CD4-positive, alpha-beta T cell (primary cell): Measurements from ENCODE around the gene NFU1. TPM values are rescaled to one million over a fixed set of nuclear protein-coding genes. Genes with fewer than 3 reads are reported as not detected.

Experiments used
- ATAC-seq: fragments of 200-7000 bp; cut with Tn5 transposase; one replicate; pipeline ENCODE4 v1.10.0; 2022; ENCODE audit warnings: mild to moderate bottlenecking; ENCODE audit not compliant: poor library complexity
- CTCF ChIA-PET: fragments of 350-600 bp; sonication (Branson Sonifier 250); formaldehyde crosslinking; loops from one replicate; lab custom pipeline; 2021; ENCODE audit warnings: antibody characterized with exemption, inconsistent platforms; lab: Charles Lee
- POLR2A ChIA-PET: fragments of 350-600 bp; sonication (Branson Sonifier 250); formaldehyde crosslinking; loops from one replicate; lab custom pipeline; 2021; ENCODE audit warnings: antibody characterized with exemption, inconsistent platforms; lab: Charles Lee
- DNase-seq, 14 experiments: peaks; one replicate each; pipeline ENCODE4 v3.0.0-alpha.2; 2013 to 2020; ENCODE audit warnings: mixed read lengths in 2 of 14
- H3K27ac ChIP-seq, 2 donors: one replicate each; pipeline versions ENCODE4 v1.5.1 to v1.7.0; 2013; ENCODE audit warnings: low read length in 2 of 2, low read depth in 1 of 2, mild to moderate bottlenecking in 1 of 2
- H3K27me3 ChIP-seq, 2 experiments: 1 replicate in 1 of 2; 2 replicates in 1 of 2; pipeline versions ENCODE4 v1.6.1 to v1.7.0; 2013; ENCODE audit warnings: low read length in 2 of 2, control low read depth in 1 of 2, mild to moderate bottlenecking in 1 of 2, moderate library complexity in 1 of 2; ENCODE audit not compliant: insufficient read depth in 2 of 2, control insufficient read depth in 1 of 2
- H3K36me3 ChIP-seq: one replicate; pipeline ENCODE4 v1.6.1; 2013; ENCODE audit warnings: low read length, control low read depth; ENCODE audit not compliant: insufficient read depth
- H3K4me1 ChIP-seq: one replicate; pipeline ENCODE4 v1.6.1; 2013; ENCODE audit warnings: low read length, control low read depth; ENCODE audit not compliant: insufficient read depth
- H3K4me3 ChIP-seq: one replicate; pipeline ENCODE4 v1.5.1; 2013; ENCODE audit warnings: mild to moderate bottlenecking, low read length, moderate library complexity
- H3K9me3 ChIP-seq, 2 experiments: 1 replicate in 1 of 2; 2 replicates in 1 of 2; pipeline versions ENCODE4 v1.6.1 to v1.7.0; 2013; ENCODE audit warnings: low read length in 2 of 2, mild to moderate bottlenecking in 2 of 2, control low read depth in 1 of 2, moderate library complexity in 1 of 2; ENCODE audit not compliant: control insufficient read depth in 1 of 2, insufficient read depth in 1 of 2
- H3K27ac Mint-ChIP-seq: one replicate; pipeline ENCODE4 v1.8.0; 2020; ENCODE audit warnings: mixed read lengths
- H3K27me3 Mint-ChIP-seq: one replicate; pipeline ENCODE4 v1.8.0; 2021; ENCODE audit warnings: mixed read lengths
- H3K36me3 Mint-ChIP-seq: one replicate; pipeline ENCODE4 v1.8.0; 2021; ENCODE audit warnings: low read depth, mixed read lengths
- H3K4me1 Mint-ChIP-seq: one replicate; pipeline ENCODE4 v1.8.0; 2021; ENCODE audit warnings: low read depth, mixed read lengths
- H3K4me3 Mint-ChIP-seq: one replicate; pipeline ENCODE4 v1.8.0; 2020; ENCODE audit warnings: mild to moderate bottlenecking, mixed read lengths
- H3K9me3 Mint-ChIP-seq: one replicate; pipeline ENCODE4 v1.8.0; 2020; ENCODE audit warnings: mixed read lengths
- CTCF ChIP-seq: fragments of 200-600 bp; IDR thresholded peaks from one replicate; pipeline ENCODE4 v1.8.0; 2022; ENCODE audit warnings: antibody characterized with exemption, mild to moderate bottlenecking
- intact Hi-C, 2 experiments: fragments of 100-400 bp; cut with DNase I in 1 of 2; cut with micrococcal nuclease in 1 of 2; formaldehyde crosslinking; loops; one replicate each; pipeline versions ENCODE4 v1.15.1 to v1.9.0; 2023 to 2025; cut with DNase I, micrococcal nuclease
- total RNA-seq, 174 experiments: library from RNA in 2 of 174; stranded (reverse) in 2 of 174; gene quantifications; one replicate each; pipeline ENCODE4 v1.2.3 and lab custom pipeline; 2021 to 2026

NFU1 gene
- total RNA-seq, 2 experiments from 2014 or later: 18.5 to 22.2 TPM

GRCh38 chr2:69397234-69397633 lies 40.0 kb downstream of the NFU1 start:
- no peaks in the 10 kb centered on the region for H3K9me3 Mint-ChIP-seq
- no peak overlapping the region for H3K4me3 Mint-ChIP-seq
- Histone ChIP-seq H3K9me3 (no peaks in the 10 kb centered on the region), H3K27ac (no peak overlapping the region), H3K4me3 (no peak overlapping the region), H3K4me1 (no peaks in the 10 kb centered on the region), H3K36me3 (peaks cover 24% of the 10 kb centered on the region), H3K27me3 (no peaks in the 10 kb centered on the region)
- DNase-seq (no peak), ATAC-seq (no peak)
- H3K4me1 Mint-ChIP-seq: no peaks in the 10 kb centered on the region
- ChIA-PET POLR2A (no interaction called here), CTCF (interaction anchor here (0.7 kb wide), 1 partner anchor 185 kb away, joined by 3 read pairs; no protein-coding TSS in a partner anchor)
- H3K27ac Mint-ChIP-seq: no peak overlapping the region
- no peak for TF ChIP-seq CTCF
- no peaks in the 10 kb centered on the region for H3K27me3 Mint-ChIP-seq
- H3K36me3 Mint-ChIP-seq: peaks cover 68% of the 10 kb centered on the region
- intact Hi-C loops: no loop called here

- no peak for TF ChIP-seq CTCF
- DNase-seq (no peak), ATAC-seq (no peak)
- POLR2A ChIA-PET: no interaction called here
- CTCF ChIA-PET: no interaction called here
- peaks cover 21% of the 10 kb centered on the region for H3K36me3 ChIP-seq
- no peaks in the 10 kb centered on the region for H3K9me3 ChIP-seq
- H3K27ac ChIP-seq: no peak overlapping the region
- Mint-ChIP-seq H3K9me3 (no peaks in the 10 kb centered on the region), H3K27ac (no peak overlapping the region), H3K4me1 (no peaks in the 10 kb centered on the region), H3K27me3 (no peaks in the 10 kb centered on the region), H3K4me3 (no peak overlapping the region), H3K36me3 (peaks cover 60% of the 10 kb centered on the region)
- intact Hi-C loops: no loop called here
- H3K4me3 ChIP-seq: no peak overlapping the region
- no peaks in the 10 kb centered on the region for H3K27me3 ChIP-seq
- H3K4me1 ChIP-seq: no peaks in the 10 kb centered on the region
Observed at GRCh38 chr2:69395866-69396265, 41.4 kb downstream of the NFU1 start.

- Histone ChIP-seq H3K9me3 (no peaks in the 10 kb centered on the region), H3K36me3 (peaks cover 15% of the 10 kb centered on the region), H3K4me3 (no peak overlapping the region), H3K4me1 (no peaks in the 10 kb centered on the region), H3K27ac (no peak overlapping the region), H3K27me3 (no peaks in the 10 kb centered on the region)
- POLR2A ChIA-PET: no interaction called here
- Mint-ChIP-seq H3K27me3 (no peaks in the 10 kb centered on the region), H3K27ac (no peak overlapping the region), H3K4me1 (no peaks in the 10 kb centered on the region), H3K36me3 (peaks cover 41% of the 10 kb centered on the region), H3K9me3 (no peaks in the 10 kb centered on the region), H3K4me3 (no peak overlapping the region)
- intact Hi-C loops: no loop called here
- CTCF ChIA-PET: no interaction called here
- DNase-seq (no peak), ATAC-seq (no peak)
- TF ChIP-seq CTCF: no peak
Observed at GRCh38 chr2:69393963-69394362, 43.3 kb downstream of the NFU1 start.
